ENCODE measurements around the gene ZNF584. TPM values are rescaled to one million over a fixed set of nuclear protein-coding genes. Genes with fewer than 3 reads are reported as not detected.

The ZNF584 gene
- total and polyA plus RNA-seq, 8 donors = 4.1 to 8.5 (median 5.1) TPM

GRCh38 chr19:58466089-58466759 lies 57.8 kb downstream of the ZNF584 start:
- FAIRE-seq = no peak
- peaks cover 0 to 3% (median 0%) of the 10 kb centered on the region in 3 donors for H3K36me3 ChIP-seq
- no peaks in the 10 kb centered on the region for H3K27me3 ChIP-seq
- H3K4me1 ChIP-seq = peaks cover 0 to 5% (median 0%) of the 10 kb centered on the region in 3 donors
- H3K27ac ChIP-seq = peak overlapping the region in 1 of 4 donors; percentile 54
- DNase-seq = no peak
- peak overlapping the region; percentile 96 to 100 (median 98) for H3K4me3 ChIP-seq
- no peaks in the 10 kb centered on the region for H3K9me3 ChIP-seq
- 31 to 33% methylated on average over 20 of the region's 20 CpGs for WGBS, 2 donors
- TF ChIP-seq CTCF (IDR thresholded peaks at IDR 0.05) = no peak
- intact Hi-C loops (cut with DNase I) = no loop called here
- peak; percentile 39 to 54 (median 52) for ATAC-seq

- Histone ChIP-seq H3K27me3 (no peaks in the 10 kb centered on the region), H3K36me3 (peaks cover 0 to 5% (median 3%) of the 10 kb centered on the region in 3 donors), H3K27ac (peak within 1 kb of the TSS in 3 of 4 donors; percentile 47 to 57 (median 54)), H3K4me1 (peaks cover 0 to 5% (median 0%) of the 10 kb centered on the region in 3 donors), H3K9me3 (no peaks in the 10 kb centered on the region), H3K4me3 (peak within 1 kb of the TSS; percentile 96 to 100 (median 98))
- ATAC-seq (peak; percentile 97 to 99 (median 98)), FAIRE-seq (peak; percentile 29), DNase-seq (peak; percentile 97 to 99 (median 98))
- intact Hi-C loops (cut with DNase I) = no loop called here
- WGBS, 2 donors = 0 to 1% methylated on average over 71 to 92 of the region's 92 CpGs
- TF ChIP-seq CTCF (IDR thresholded peaks at IDR 0.05) = no peak
These were observed 58.5 kb downstream of the ZNF584 start, which contains the start of gene ZNF324 for GRCh38 chr19:58466760-58467589. ZNF324 (plus strand) TSS chr19:58467080; CDS start chr19:58469186, 2,106 bp downstream.

Small RNA genes within 50 kb of the gene (microRNA-seq; reads per million reads assigned to microRNA genes)
- 0 reads per million in 2 donors for gene MIR4754

Other genes with a start within 250 kb of the ZNF584 start
- gene ZNF274, start 225.6 kb upstream of the ZNF584 start, total RNA-seq = 10 to 100 TPM in 2 of 6 donors, 1 to 10 TPM in 4; 6.4 to 13.0 (median 7.3) TPM
- gene ZNF274, start 225.6 kb upstream of the ZNF584 start, polyA plus RNA-seq = 10 to 100 TPM in 1 of 2 donors, 1 to 10 TPM in 1; 8.3 to 15.1 TPM
- 10 to 100 TPM in 2 of 6 donors, 1 to 10 TPM in 4; 6.5 to 15.8 (median 7.9) TPM for gene ZNF544, start 179.7 kb upstream of the ZNF584 start, total RNA-seq
- 10 to 100 TPM; 11.2 to 13.1 TPM for gene ZNF544, start 179.7 kb upstream of the ZNF584 start, polyA plus RNA-seq
- 1 to 10 TPM; 1.6 to 3.6 (median 2.0) TPM for gene ZNF8, start 129.7 kb upstream of the ZNF584 start, total RNA-seq
- 1 to 10 TPM; 1.4 to 1.5 TPM for gene ZNF8, start 129.7 kb upstream of the ZNF584 start, polyA plus RNA-seq
- 10 to 100 TPM in 5 of 6 donors, 1 to 10 TPM in 1; 8.6 to 17.6 (median 14.0) TPM for gene ERVK3-1, start 103.3 kb upstream of the ZNF584 start, total RNA-seq
- gene ERVK3-1, start 103.3 kb upstream of the ZNF584 start, polyA plus RNA-seq = 10 to 100 TPM; 21.0 to 41.6 TPM
- 1 to 10 TPM in 4 of 6 donors, under 1 TPM in 2; 0.97 to 2.5 (median 1.6) TPM for gene ZSCAN22, start 81.7 kb upstream of the ZNF584 start, total RNA-seq
- under 1 TPM; 0.65 to 0.87 TPM for gene ZSCAN22, start 81.7 kb upstream of the ZNF584 start, polyA plus RNA-seq
- 10 to 100 TPM in 1 of 6 donors, 1 to 10 TPM in 5; 3.3 to 10.6 (median 5.9) TPM for gene A1BG, start 55.2 kb upstream of the ZNF584 start, total RNA-seq
- gene A1BG, start 55.2 kb upstream of the ZNF584 start, polyA plus RNA-seq = 10 to 100 TPM; 22.3 to 49.0 TPM
- 1 to 10 TPM in 5 of 6 donors, under 1 TPM in 1; 0.95 to 2.0 (median 1.4) TPM for gene ZNF497, start 45.9 kb upstream of the ZNF584 start, total RNA-seq
- gene ZNF497, start 45.9 kb upstream of the ZNF584 start, polyA plus RNA-seq = 1 to 10 TPM; 4.7 to 5.3 TPM
- 1 to 10 TPM; 1.1 to 1.9 (median 1.7) TPM for gene ZNF837, start 27.6 kb upstream of the ZNF584 start, total RNA-seq
- 1 to 10 TPM; 3.1 to 3.8 TPM for gene ZNF837, start 27.6 kb upstream of the ZNF584 start, polyA plus RNA-seq
- 1,000 to 10,000 TPM in 2 of 6 donors, 100 to 1,000 TPM in 4; 637 to 1,373 (median 887) TPM for gene RPS5, start 21.4 kb upstream of the ZNF584 start, total RNA-seq
- gene RPS5, start 21.4 kb upstream of the ZNF584 start, polyA plus RNA-seq = 100 to 1,000 TPM; 699 to 891 TPM
- gene RNF225, start 13.0 kb upstream of the ZNF584 start, total RNA-seq = not detected
- not detected for gene RNF225, start 13.0 kb upstream of the ZNF584 start, polyA plus RNA-seq
- gene ZNF132, start 31.5 kb downstream of the ZNF584 start, total RNA-seq = 1 to 10 TPM; 1.4 to 6.1 (median 2.1) TPM
- 1 to 10 TPM; 1.1 to 2.0 TPM for gene ZNF132, start 31.5 kb downstream of the ZNF584 start, polyA plus RNA-seq
- 1 to 10 TPM; 3.5 to 5.6 (median 4.2) TPM for gene ZNF324B, start 43.0 kb downstream of the ZNF584 start, total RNA-seq
- 1 to 10 TPM; 3.0 to 4.5 TPM for gene ZNF324B, start 43.0 kb downstream of the ZNF584 start, polyA plus RNA-seq
- gene ZNF324, start 58.4 kb downstream of the ZNF584 start, total RNA-seq = 1 to 10 TPM; 4.2 to 7.3 (median 6.3) TPM
- gene ZNF324, start 58.4 kb downstream of the ZNF584 start, polyA plus RNA-seq = 1 to 10 TPM; 3.5 to 5.5 TPM
- 1 to 10 TPM; 4.4 to 6.6 (median 5.1) TPM for gene ZNF446, start 67.7 kb downstream of the ZNF584 start, total RNA-seq
- gene ZNF446, start 67.7 kb downstream of the ZNF584 start, polyA plus RNA-seq = 10 to 100 TPM; 19.9 to 23.6 TPM
- 1 to 10 TPM; 3.0 to 6.7 (median 5.0) TPM for gene SLC27A5, start 103.3 kb downstream of the ZNF584 start, total RNA-seq
- 10 to 100 TPM; 12.8 to 15.6 TPM for gene SLC27A5, start 103.3 kb downstream of the ZNF584 start, polyA plus RNA-seq
- 1 to 10 TPM; 4.3 to 9.3 (median 6.3) TPM for gene ZBTB45, start 111.2 kb downstream of the ZNF584 start, total RNA-seq
- 1 to 10 TPM; 5.8 to 7.5 TPM for gene ZBTB45, start 111.2 kb downstream of the ZNF584 start, polyA plus RNA-seq
- 100 to 1,000 TPM; 128 to 212 (median 174) TPM for gene TRIM28, start 135.4 kb downstream of the ZNF584 start, total RNA-seq
- gene TRIM28, start 135.4 kb downstream of the ZNF584 start, polyA plus RNA-seq = 100 to 1,000 TPM; 189 to 208 TPM
- gene CHMP2A, start 146.5 kb downstream of the ZNF584 start, total RNA-seq = 10 to 100 TPM; 45.8 to 68.0 (median 58.4) TPM
- gene CHMP2A, start 146.5 kb downstream of the ZNF584 start, polyA plus RNA-seq = 100 to 1,000 TPM; 108 to 118 TPM
- gene UBE2M, start 150.0 kb downstream of the ZNF584 start, total RNA-seq = 10 to 100 TPM; 23.0 to 30.1 (median 25.3) TPM
- 10 to 100 TPM; 22.0 to 33.0 TPM for gene UBE2M, start 150.0 kb downstream of the ZNF584 start, polyA plus RNA-seq
- gene MZF1, start 164.7 kb downstream of the ZNF584 start, total RNA-seq = 10 to 100 TPM in 5 of 6 donors, 1 to 10 TPM in 1; 9.8 to 25.0 (median 11.6) TPM
- gene MZF1, start 164.7 kb downstream of the ZNF584 start, polyA plus RNA-seq = 10 to 100 TPM; 53.9 to 70.2 TPM